ENCODE results near the gene COIL.

DNA sequence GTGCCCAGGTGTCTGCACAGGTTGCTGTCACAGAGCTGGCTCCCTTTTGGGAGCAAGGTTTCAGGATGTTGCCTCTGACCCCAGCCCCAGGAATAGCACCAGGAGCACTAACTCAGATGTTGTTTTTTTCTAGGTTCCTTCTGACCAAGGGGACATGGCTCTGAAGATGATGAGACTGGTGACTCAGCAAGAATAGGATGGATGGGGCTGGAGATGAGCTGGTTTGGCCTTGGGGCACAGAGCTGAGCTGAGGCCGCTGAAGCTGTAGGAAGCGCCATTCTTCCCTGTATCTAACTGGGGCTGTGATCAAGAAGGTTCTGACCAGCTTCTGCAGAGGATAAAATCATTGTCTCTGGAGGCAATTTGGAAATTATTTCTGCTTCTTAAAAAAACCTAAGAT is 45.2 kb upstream of the COIL start:
- no peak for TF ChIP-seq POLR2AphosphoS5 (IDR thresholded peaks at IDR 0.05; ENCODE audit: low read depth, low read length)
- no peak for TF ChIP-seq TAF1 (IDR thresholded peaks at IDR 0.05; ENCODE audit: borderline replicate concordance, low read depth, low read length)
